ENCODE results near the gene FOXD1. TPM values are rescaled to one million over a fixed set of nuclear protein-coding genes. Genes with fewer than 3 reads are reported as not detected.

Gene FOXD1
- total RNA-seq, 1 experiment from 2014 or later = 4.4 TPM

- Histone ChIP-seq H3K27me3 (replicated peaks; ENCODE audit: insufficient read depth, low read depth, low read length, poor library complexity) (peaks cover 69% of the 10 kb centered on the region), H3K36me3 (ENCODE audit: insufficient read depth, low read length, poor library complexity, severe bottlenecking) (no peaks in the 10 kb centered on the region), H3K27ac (ENCODE audit: low read depth, low read length, poor library complexity, severe bottlenecking) (no peak overlapping the region), H3K9me3 (ENCODE audit: low read depth, low read length, poor library complexity, severe bottlenecking) (no peaks in the 10 kb centered on the region), H3K4me3 (ENCODE audit: low read depth, low read length, poor library complexity, severe bottlenecking) (peak overlapping the region; percentile 57), H3K4me1 (ENCODE audit: insufficient read depth, low read length, poor library complexity, severe bottlenecking) (peaks cover 15% of the 10 kb centered on the region)
- DNase-seq (ENCODE audit: low spot score) = peak; percentile 15
- ChIA-PET POLR2A (ENCODE audit: low non-redundant PET) (no interaction called here), CTCF (no interaction called here)
- TF ChIP-seq CTCF (conservative IDR thresholded peaks at IDR 0.05; ENCODE audit: low read depth, low read length) (no peak), EZH2 (IDR thresholded peaks at IDR 0.05; ENCODE audit: borderline replicate concordance, low read depth, low read length, poor library complexity, severe bottlenecking) (peak; percentile 80)
- intact Hi-C loops (cut with micrococcal nuclease; ENCODE audit: unreplicated experiment) = loop anchor here (2.0 kb wide), 1 partner anchor 488 kb away; no protein-coding TSS in a partner anchor
- TSS peak; percentile 72 for BruUV-seq (replicated peaks)
Observed at GRCh38 chr5:73446631-73447529, 1.7 kb downstream of the FOXD1 start.

GRCh38 chr5:73445665-73446630, 2.6 kb downstream of the FOXD1 start:
- Histone ChIP-seq H3K4me1 (ENCODE audit: insufficient read depth, low read length, poor library complexity, severe bottlenecking) (peaks cover 15% of the 10 kb centered on the region), H3K27ac (ENCODE audit: low read depth, low read length, poor library complexity, severe bottlenecking) (no peak overlapping the region), H3K4me3 (ENCODE audit: low read depth, low read length, poor library complexity, severe bottlenecking) (peak overlapping the region; percentile 57), H3K36me3 (ENCODE audit: insufficient read depth, low read length, poor library complexity, severe bottlenecking) (no peaks in the 10 kb centered on the region), H3K27me3 (replicated peaks; ENCODE audit: insufficient read depth, low read depth, low read length, poor library complexity) (peaks cover 60% of the 10 kb centered on the region), H3K9me3 (ENCODE audit: low read depth, low read length, poor library complexity, severe bottlenecking) (no peaks in the 10 kb centered on the region)
- DNase-seq (ENCODE audit: low spot score) = no peak
- POLR2A ChIA-PET (ENCODE audit: low non-redundant PET) = no interaction called here
- BruUV-seq (replicated peaks) = no TSS peak
- CTCF ChIA-PET = no interaction called here
- intact Hi-C loops (cut with micrococcal nuclease; ENCODE audit: unreplicated experiment) = loop anchor here (2.0 kb wide), 1 partner anchor 487 kb away; no protein-coding TSS in a partner anchor
- TF ChIP-seq EZH2 (IDR thresholded peaks at IDR 0.05; ENCODE audit: borderline replicate concordance, low read depth, low read length, poor library complexity, severe bottlenecking) (no peak), CTCF (conservative IDR thresholded peaks at IDR 0.05; ENCODE audit: low read depth, low read length) (no peak)

All from A673 (cell line).